ENCODE measurements around the gene SPINK4. TPM values are rescaled to one million over a fixed set of nuclear protein-coding genes. Genes with fewer than 3 reads are reported as not detected.

The SPINK4 gene
- total RNA-seq, 4 donors from 2014 or later = not detected

DNA sequence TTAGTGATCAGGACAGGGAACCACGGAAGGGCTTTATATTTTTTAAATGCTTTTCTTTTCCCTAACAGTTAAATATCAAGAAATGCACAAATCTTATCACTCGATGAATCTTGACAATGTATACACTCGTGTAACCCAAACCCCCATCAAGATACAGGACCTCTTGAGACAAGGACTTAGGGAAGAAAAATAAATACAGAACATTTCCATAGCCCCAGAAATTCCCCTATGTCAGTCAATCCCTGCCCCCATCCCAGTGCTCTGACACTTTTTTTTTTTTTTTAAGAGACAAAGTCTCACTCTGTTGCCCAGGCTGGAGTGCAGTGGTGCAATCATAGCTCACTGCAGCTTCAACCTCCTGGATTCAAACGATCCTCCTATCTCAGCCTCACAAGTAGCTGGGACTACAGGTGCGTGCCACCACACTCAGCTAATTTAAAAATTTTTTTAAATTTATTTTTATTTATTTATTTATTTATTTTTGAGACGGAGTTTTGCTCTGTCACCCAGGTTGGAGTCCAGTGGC, 2.7 kb downstream of the SPINK4 start:
- TF ChIP-seq POLR2A (IDR thresholded peaks at IDR 0.05) (no peak), CTCF (IDR thresholded peaks at IDR 0.05) (no peak)
- DNase-seq = no peak

DNA sequence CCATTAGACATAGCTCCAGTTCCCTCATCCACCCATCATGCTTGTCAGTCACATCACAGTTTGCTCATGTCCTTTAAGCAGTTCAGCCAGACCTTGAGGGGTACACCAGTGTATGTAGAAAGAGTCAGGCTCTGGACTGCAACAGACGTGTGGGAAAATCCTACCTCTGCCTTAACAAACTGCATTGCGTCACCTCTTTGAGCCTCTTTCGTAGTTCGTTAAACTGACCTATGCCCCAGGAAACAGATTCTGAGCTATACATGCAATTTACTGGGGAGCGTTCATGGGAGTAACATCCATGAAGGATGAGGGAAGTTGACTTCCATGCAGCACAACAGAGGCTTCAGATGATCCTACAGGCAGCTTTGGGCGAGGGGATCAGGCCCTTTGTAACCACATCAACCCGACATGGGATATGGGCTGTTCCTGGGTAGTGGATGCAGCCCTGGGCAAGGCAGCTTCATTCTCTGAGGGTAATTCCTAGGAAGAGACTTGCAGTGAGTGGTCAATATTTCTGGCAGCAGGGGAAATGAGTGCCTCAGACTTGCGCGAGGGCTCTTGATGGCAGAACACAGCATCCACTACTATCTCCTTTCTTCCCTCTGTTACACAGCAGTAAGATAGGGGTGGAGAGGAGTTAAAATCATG, 4.3 kb downstream of the SPINK4 start:
- TF ChIP-seq POLR2A (IDR thresholded peaks at IDR 0.05) (no peak), CTCF (IDR thresholded peaks at IDR 0.05) (no peak)
- no peaks in the 10 kb centered on the region for H3K4me1 ChIP-seq
- H3K9me3 ChIP-seq = no peaks in the 10 kb centered on the region
- no peaks in the 10 kb centered on the region for H3K27me3 ChIP-seq
- intact Hi-C loops (cut with DNase I) = no loop called here
- H3K27ac ChIP-seq = no peak overlapping the region
- 89 to 91% methylated on average over 7 to 9 of the region's 9 CpGs for WGBS, 2 donors
- peaks cover 0 to 15% (median 0%) of the 10 kb centered on the region in 3 donors for H3K36me3 ChIP-seq
- H3K4me3 ChIP-seq = no peak overlapping the region
- DNase-seq = no peak

More for the DNA sequence above, 2.7 kb downstream of the SPINK4 start:
- no peaks in the 10 kb centered on the region for H3K27me3 ChIP-seq
- 83 to 88% methylated on average over 6 of the region's 6 CpGs for WGBS, 2 donors
- no peaks in the 10 kb centered on the region for H3K4me1 ChIP-seq
- no peak overlapping the region for H3K27ac ChIP-seq
- H3K4me3 ChIP-seq = no peak overlapping the region
- no peaks in the 10 kb centered on the region for H3K36me3 ChIP-seq
- intact Hi-C loops (cut with DNase I) = no loop called here
- H3K9me3 ChIP-seq = no peaks in the 10 kb centered on the region

- WGBS, 2 donors = 100% methylated on average over 1 to 2 of the region's 2 CpGs
- TF ChIP-seq POLR2A (IDR thresholded peaks at IDR 0.05) (no peak), CTCF (IDR thresholded peaks at IDR 0.05) (no peak)
- no peak for DNase-seq
- no peak overlapping the region for H3K4me3 ChIP-seq
- no peak overlapping the region for H3K27ac ChIP-seq
- peaks cover 0 to 23% (median 0%) of the 10 kb centered on the region in 3 donors for H3K36me3 ChIP-seq
- intact Hi-C loops (cut with DNase I) = no loop called here
- H3K9me3 ChIP-seq = no peaks in the 10 kb centered on the region
- no peaks in the 10 kb centered on the region for H3K27me3 ChIP-seq
- no peaks in the 10 kb centered on the region for H3K4me1 ChIP-seq
Observed at GRCh38 chr9:33245341-33245740, 5.4 kb downstream of the SPINK4 start.

DNA sequence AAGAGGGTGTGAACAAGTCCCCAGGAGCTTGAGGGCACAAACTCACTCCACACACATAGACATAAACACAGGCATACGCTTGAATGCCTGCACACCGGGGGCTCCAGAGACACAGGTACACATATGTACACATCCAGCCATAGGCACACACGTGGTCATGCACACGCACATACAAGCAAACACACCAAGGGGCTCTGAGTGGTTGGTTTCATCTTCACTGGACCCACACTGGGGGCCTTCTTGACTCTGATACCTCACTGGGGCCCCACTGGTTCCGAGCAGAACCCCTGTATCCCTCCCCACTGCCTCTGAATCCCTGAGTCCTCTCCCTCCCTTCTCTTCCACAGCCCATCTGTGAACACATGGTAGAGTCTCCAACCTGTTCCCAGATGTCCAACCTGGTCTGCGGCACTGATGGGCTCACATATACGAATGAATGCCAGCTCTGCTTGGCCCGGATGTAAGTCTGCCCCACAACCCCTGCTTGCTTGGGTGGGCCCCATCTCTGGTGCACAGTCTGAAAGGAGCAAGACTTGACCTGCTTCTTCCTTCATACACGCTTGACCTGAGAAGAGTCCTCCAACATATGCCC, 6.4 kb downstream of the SPINK4 start:
- no peak overlapping the region for H3K4me3 ChIP-seq
- H3K27me3 ChIP-seq = no peaks in the 10 kb centered on the region
- no peaks in the 10 kb centered on the region for H3K9me3 ChIP-seq
- no peak for TF ChIP-seq POLR2A (IDR thresholded peaks at IDR 0.05)
- no peak for TF ChIP-seq CTCF (IDR thresholded peaks at IDR 0.05)
- no peaks in the 10 kb centered on the region for H3K4me1 ChIP-seq
- no peak for DNase-seq
- H3K36me3 ChIP-seq = peaks cover 0 to 34% (median 0%) of the 10 kb centered on the region in 3 donors
- no peak overlapping the region for H3K27ac ChIP-seq
- intact Hi-C loops (cut with DNase I) = no loop called here
- WGBS, 2 donors = 94 to 97% methylated on average over 4 to 9 of the region's 9 CpGs

GRCh38 chr9:33248606-33249005, 8.6 kb downstream of the SPINK4 start:
- H3K9me3 ChIP-seq = no peaks in the 10 kb centered on the region
- no peaks in the 10 kb centered on the region for H3K4me1 ChIP-seq
- WGBS, 2 donors = 93 to 94% methylated on average over 3 of the region's 3 CpGs
- no peaks in the 10 kb centered on the region for H3K27me3 ChIP-seq
- no peak overlapping the region for H3K27ac ChIP-seq
- peaks cover 0 to 56% (median 6%) of the 10 kb centered on the region in 3 donors for H3K36me3 ChIP-seq
- no peak for DNase-seq
- H3K4me3 ChIP-seq = no peak overlapping the region
- intact Hi-C loops (cut with DNase I) = no loop called here
- TF ChIP-seq CTCF (IDR thresholded peaks at IDR 0.05) = no peak
- no peak for TF ChIP-seq POLR2A (IDR thresholded peaks at IDR 0.05)
